Measurements from ENCODE around the gene SDSL.

Gene SDSL

DNA sequence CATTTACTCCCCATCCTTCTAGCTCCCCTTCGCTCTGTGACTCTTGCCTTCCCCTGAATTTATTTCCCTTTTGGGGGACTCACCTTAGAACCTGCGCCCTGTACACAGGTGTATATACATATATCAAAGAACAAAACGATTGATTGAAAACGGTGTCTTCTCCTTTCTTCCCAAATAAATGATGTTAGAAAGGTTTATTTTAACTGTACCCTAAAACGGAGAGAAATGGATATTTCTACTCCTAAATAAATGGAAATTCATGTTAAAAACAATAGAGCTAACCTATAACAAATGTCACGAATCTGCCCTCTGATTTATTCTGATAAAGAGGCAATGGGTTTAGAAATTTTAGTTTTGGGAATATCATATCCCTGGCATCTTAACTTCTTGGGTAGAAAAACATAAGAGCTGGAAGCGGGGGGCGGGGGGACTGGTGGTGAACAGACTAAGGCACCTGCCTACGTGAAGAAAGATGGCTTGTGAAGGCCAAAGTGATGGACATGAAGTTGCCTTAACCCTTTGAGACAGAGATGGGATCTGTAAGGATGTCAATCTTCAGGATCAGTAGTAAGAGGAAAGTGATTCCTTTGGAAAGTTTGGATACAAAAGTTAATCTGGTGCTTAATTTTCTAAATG, 58.3 kb downstream of the SDSL start:
- DNase-seq (ENCODE audit: low read depth in 2 of 2): no peak

DNA sequence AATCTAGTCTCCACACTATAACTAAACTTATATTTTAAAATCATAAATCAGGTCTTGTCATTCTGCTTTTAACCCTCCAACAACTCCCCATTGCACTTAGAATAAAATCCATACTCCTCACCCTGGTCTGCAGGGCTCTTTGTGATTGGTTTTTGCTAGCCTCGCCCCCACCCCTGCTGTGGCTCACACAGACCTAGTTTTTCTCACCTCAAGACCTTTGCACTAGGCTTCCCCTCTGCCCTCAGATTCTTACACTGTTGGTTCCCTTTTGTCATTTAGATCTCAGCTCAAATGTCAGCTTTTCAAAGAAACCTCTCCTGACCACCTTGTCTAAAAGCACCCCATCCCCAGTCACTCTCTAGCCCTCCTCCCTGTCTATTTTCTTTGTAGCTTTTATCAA, 60.2 kb downstream of the SDSL start:
- no peak for DNase-seq (ENCODE audit: low read depth in 2 of 2)

DNA sequence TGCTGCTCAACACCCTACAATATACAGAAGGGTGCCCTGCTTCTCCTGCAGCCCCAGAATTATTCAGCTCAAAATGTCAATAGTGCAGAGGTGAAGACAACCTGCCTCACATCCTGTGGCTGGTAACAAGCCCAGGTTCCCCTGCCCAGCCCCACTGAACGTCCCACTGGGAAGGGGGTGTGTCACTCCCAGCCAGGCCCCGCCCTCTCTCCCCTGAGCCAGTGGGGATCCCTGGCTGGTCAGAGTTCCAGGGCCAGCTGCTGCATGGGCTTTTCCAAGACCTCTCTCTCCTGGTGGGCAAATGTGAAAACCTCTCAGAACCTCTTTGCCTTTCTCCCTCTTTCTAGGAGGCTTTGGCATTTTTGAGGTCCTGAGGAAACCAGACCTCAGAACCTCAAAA, 63.1 kb downstream of the SDSL start:
- no peak for DNase-seq (ENCODE audit: low read depth in 2 of 2)

DNA sequence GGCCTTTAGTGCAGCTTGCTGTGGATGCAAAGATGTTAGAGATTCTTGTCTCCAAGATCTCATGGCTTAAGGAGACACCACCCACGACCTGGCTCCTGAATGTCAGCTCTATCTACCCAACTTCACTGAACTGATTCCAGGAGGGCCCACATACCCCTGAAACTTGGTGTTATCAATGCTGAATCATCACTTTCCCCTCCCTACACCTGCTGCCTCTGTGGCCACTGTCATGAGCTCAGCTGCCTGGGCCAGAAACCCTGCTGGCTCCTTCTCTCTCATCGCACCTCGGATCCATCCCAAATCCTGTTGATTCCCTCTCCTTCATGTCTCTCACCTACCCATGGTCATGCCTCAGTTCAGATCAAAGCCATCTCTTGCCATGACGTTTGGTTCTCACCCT, 64.5 kb downstream of the SDSL start:
- no peak for DNase-seq (ENCODE audit: low read depth in 2 of 2)
